IPS DF 19.7 (cell line): ENCODE data around the gene TAB3.
"Not testable (repeated sequence)": the region's sequence is repeated elsewhere in the genome, so short reads cannot be mapped to it uniquely, and the experiment has no call there.

Experiments
- DNase-seq: peaks from one replicate; pipeline ENCODE4 v3.0.0-alpha.2; 2013; ENCODE audit warnings: low read depth, low spot score

Gene TAB3

DNA sequence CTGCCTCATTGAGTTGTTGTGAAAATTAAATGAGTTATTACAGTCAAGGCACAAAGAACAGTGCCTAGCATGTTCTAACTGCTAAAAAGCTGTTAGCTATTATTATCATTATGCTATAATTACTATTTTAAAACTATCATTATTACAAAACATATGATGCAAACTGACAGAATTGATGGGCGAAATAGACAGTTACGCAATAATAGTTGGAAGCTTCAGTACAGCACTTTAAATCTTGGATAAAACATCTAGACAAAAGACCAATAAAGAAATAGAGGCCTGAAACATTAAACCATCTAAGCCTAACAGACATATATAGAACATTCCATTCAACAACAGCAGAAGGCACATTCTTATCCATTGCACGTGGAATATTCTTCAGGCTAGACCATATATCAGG is 73.0 kb downstream of the TAB3 start:
- no peak for DNase-seq

- no peak for DNase-seq
Measured at GRCh38 chrX:30814978-30815377, 74.1 kb downstream of the TAB3 start.

DNA sequence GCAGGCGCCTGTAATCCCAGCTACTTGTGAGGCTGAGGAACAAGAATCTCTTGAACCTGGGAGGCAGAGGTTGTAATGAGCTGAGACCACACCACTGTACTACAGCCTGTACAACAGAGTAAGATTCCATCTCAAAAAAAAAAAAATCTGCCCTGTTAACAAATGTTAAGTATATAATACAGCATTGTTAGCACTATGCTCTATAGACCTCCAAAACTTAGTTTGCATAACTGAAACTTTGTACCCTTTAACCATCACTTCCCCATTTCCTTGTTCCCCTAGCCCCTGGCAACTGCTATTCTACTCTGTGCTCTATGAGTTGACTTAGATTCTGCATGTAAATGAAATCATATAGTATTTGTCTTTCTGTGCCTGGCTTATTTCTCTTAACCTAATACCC is 76.7 kb downstream of the TAB3 start:
- DNase-seq, result no peak

- DNase-seq, result no peak
Measured at GRCh38 chrX:30806187-30806728, 82.8 kb downstream of the TAB3 start.

- no peak for DNase-seq
Measured at GRCh38 chrX:30804462-30804861, 84.6 kb downstream of the TAB3 start.

GRCh38 chrX:30800901-30801300 is 88.2 kb downstream of the TAB3 start:
- DNase-seq, result no peak

DNA sequence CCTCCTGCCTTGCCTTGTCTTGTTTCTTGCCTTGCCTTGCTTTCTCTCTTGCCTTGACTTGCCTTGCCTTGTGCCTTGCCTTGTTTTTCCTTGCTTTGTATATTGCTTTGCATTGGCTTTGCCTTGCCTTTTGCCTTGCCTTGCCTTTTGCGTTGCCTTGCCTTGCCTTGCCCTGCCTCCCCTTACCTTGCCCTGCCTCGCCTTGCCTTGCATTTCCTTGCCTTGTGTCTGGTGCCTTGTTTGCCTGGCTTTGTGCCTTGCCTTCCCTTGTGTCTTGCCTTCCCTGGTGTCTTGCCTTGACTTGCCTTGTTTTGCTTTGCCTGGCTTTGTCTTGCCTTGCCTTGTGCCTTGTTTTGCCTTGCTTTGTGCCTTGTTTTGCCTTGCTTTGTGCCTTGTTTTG is 89.7 kb downstream of the TAB3 start:
- DNase-seq, result no peak

GRCh38 chrX:30798810-30799209 is 90.2 kb downstream of the TAB3 start:
- DNase-seq, result no peak

DNA sequence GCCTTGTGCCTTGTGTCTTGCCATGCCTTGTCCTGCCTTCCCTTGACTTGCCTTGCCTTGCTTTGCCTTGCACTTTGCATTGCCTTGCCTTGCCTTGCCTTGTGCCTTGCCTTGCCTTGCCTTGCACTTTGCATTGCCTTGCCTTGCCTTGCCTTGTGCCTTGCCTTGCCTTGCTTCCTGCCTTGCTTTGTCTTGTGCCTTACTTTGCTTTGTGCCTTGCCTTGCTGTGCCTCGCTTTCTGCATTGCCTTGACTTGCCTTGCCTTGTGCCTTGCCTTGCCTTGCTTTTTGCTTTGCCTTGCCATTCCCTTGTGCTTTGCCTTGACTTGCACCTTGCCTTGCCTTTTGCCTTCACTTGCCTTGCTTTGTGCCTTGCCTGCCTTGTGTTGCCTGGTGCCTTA is 91.8 kb downstream of the TAB3 start:
- DNase-seq, result not testable (repeated sequence)

- DNase-seq, result no peak
Measured at GRCh38 chrX:30795981-30796958, 92.8 kb downstream of the TAB3 start.

DNA sequence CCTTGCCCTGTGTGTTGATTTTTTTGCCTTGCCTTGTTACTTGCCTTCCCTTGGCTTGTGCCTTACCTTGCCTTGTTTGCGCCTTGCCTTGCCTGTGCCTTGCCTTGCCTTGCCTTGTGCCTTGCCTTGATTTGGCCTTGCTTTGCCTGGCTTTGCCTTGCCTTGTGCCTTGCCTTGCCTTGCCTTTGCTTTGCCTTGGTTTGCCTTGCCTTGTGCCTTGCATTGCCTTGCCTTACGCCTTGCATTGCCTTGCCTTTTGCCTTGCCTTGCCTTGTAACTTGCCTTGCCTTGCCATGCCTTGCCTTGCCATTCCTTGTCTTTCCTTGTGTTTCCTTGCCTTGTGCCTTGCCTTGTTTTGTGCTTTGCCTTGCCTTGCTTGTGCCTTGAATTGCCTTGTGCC is 94.6 kb downstream of the TAB3 start:
- DNase-seq, result no peak

GRCh38 chrX:30793767-30794103 is 95.3 kb downstream of the TAB3 start:
- DNase-seq, result no peak

- no peak for DNase-seq
Measured at GRCh38 chrX:30793075-30793766, 95.8 kb downstream of the TAB3 start.

DNA sequence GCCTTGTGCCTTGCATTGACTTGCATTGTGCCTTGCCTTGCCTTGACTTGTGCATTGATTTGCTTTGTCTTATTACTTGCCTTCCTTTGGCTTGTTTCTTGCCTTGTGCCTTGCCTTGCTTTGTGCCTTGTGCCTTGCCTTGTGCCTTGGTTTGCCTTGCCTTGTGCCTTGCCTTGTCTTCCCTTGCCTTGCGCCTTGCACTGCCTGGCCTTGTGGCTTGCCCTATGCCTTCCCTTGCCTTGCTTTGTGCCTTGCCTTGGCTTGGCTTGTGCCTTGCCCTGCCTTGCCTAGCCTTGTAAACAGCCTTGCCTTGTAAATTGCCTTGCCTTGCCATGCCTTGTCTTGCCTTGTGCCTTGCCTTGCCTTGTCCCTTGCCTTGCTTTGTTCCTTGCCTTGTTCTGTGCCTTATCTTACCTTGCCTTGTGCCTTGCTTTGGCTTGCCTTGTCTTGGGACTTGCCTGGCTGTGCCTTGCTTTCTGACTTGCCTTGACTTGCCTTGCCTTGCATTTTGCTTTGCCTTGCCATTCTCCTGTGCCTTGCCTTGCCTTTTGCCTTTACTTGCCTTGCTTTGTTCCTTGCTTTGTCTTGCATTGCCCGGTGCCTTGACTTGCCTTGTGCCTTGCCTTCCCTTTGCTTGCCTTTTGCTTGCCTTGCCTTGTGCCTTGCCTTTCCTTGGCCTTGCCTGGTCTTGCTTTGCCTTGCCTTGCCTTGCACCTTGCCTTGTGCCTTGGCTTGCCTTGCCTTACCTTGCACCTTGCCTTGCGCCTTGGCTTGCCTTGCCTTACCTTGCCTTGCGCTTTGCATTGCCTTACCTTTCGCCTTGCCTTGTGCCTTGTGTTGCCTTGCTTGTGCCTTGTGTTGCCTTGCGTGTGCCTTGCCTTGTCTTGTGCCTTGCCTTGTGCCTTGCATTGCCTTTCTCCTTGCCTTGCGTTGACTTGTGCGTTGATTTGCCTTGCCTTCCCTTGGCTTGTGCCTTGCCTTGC is 97.5 kb downstream of the TAB3 start:
- DNase-seq, result no peak

GRCh38 chrX:30787012-30787411 is 102.0 kb downstream of the TAB3 start:
- no peak for DNase-seq

DNA sequence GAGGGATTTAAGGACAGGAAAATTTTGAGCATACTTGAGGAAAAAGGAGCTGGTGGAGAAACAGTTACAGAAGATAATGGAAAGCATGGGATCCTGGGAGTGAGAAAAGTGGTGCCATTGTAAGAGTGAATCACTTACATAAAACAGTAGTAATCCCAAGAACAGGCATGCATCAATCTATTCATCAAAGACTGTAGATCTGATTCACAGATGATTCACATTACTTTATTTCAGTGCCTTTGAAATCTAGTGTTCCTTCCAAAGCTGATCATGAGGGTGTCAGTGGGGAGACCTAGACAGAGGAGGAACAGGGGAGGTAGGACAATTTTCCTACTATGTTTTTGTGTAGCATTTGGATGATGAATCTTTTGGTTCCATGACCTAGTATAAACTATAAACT is 102.7 kb downstream of the TAB3 start:
- DNase-seq, result no peak

- DNase-seq, result no peak
Measured at GRCh38 chrX:30781711-30782444, 107.2 kb downstream of the TAB3 start.

- no peak for DNase-seq
Measured at GRCh38 chrX:30779453-30780030, 109.5 kb downstream of the TAB3 start.

- no peak for DNase-seq
Measured at GRCh38 chrX:30777575-30777974, 111.5 kb downstream of the TAB3 start.
